GM18909 (cell line): ENCODE data around the gene REPS2.

Experiments
- ATAC-seq: cut with Tn5 transposase; IDR thresholded peaks from one replicate; pipeline ENCODE4 v1.9.1; 2021; ENCODE audit warnings: mild to moderate bottlenecking; ENCODE audit not compliant: unreplicated experiment, poor library complexity

Gene REPS2

GRCh38 chrX:16946361-16946964, at the start of gene REPS2:
Gene REPS2 (plus strand): TSS chrX:16946658. CDS start chrX:16946862, 204 bp downstream.
- ATAC-seq = peak; percentile 97

- no peak for ATAC-seq
Measured at GRCh38 chrX:16897445-16897844, 49.0 kb upstream of the REPS2 start.

GRCh38 chrX:16903274-16904022, 43.0 kb upstream of the REPS2 start:
- peak; percentile 56 for ATAC-seq

DNA sequence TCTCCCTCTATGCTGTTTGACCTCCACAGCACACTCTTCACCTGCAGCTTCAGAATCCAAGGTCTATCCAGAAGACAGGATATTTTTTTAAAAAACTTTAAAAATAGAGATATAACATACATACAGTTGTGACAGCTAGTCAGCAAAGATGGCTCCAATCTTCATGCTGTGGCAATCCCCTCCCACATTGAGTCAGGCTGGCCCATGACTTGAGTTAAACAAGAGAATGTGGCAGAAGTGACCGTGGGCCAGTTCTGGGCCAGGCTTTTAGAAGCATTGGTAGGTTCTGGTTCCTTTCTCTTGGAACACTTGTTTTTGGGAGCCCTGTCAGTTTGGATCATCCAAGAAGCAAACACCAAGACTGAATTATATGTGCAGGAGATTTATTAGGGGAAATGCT, 36.1 kb upstream of the REPS2 start:
- no peak for ATAC-seq

GRCh38 chrX:16914058-16914457, 32.4 kb upstream of the REPS2 start:
- ATAC-seq = no peak

GRCh38 chrX:16916561-16916960, 29.9 kb upstream of the REPS2 start:
- ATAC-seq = no peak

- no peak for ATAC-seq
Measured at GRCh38 chrX:16917120-16917519, 29.3 kb upstream of the REPS2 start.

DNA sequence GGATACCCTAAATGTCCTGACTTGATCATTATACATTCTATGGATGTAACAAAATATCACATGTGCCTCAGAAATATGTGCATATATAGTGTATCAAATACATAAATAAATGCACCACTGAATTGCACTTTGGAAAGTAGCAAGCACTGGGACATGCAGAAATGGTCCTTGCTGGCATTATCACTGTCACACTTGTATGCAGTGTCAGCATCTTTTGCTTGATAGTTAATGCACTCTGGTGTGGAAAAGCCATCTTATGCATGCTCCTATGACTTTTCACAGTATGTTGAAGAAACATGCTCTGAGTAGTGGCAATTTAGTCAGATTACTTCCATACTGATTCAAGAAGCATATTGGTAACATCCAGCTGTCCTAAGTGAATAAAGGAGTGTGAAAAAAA, 27.5 kb upstream of the REPS2 start:
- no peak for ATAC-seq

DNA sequence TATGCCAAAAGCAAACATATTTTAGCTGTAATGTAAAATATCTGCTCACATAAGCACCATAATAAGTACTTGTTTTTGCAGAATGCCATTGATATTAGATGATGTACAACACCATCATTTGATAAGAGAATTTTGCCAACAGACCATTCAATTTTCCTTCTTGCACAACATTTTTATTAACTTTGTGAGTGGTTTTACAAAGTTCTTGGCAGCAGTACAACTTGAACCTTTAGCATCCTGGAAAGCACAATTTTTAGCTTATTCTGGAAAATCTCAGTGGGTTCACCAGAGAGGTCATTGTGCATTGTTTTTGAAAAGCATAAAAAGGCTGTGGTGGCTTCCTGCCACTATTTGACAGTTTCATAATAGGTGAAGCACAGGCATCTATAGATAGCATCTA, 26.4 kb upstream of the REPS2 start:
- no peak for ATAC-seq

DNA sequence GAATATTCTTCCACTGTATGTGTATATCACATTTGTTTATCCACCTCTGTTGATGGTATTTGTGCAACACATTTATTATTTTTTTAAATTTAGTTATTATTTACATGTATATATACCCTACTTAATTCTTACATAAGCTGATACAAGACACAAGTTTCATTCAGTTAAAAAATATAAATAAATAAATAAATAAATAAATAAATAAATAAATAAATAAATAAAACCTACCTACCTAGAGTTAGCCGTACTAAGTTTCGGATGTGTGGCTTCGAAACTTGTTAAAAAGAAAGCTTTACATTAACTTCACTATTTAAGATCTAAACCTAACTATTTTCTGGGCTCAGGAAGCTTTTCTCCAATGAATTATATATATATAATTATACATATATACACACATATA, 23.3 kb upstream of the REPS2 start:
- ATAC-seq = no peak

DNA sequence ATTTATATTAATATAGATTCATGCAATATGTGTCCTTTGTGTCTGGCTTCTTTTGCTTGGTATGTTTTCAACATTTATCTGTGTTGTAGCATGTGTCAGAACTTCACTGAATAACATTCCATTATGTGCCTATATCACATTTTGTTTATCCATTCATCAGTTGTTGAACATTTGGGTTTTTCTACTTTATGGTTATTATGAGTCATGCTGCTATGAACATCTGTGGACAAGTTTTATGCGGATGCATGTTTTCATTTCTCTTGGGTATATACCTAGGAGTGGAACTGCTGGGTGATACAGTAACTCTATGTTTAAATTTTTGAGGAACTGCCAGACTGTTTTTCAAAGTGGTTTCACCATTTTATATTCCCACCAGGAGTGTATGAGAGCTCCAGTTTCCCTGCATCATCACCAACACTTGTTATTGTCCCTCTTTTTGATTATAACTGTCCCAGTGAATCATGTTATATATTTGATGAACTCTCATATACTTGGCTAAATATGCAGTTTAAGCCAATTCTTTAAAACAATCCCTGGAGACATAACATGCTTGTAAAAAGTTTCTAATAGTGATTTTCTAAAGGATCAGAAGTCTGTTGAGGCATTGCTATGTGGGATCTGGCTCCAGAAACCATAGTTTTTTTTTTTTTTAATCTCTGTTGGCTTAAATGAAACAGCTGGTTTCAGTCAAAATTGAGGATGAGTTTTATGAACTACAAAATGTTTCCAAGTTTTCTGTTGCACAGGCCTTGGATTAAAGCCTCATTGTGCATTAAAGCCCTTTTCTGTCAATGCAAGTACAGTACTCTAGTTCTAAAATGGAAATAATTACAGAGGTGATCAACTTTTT, 21.6 kb upstream of the REPS2 start:
- no peak for ATAC-seq

DNA sequence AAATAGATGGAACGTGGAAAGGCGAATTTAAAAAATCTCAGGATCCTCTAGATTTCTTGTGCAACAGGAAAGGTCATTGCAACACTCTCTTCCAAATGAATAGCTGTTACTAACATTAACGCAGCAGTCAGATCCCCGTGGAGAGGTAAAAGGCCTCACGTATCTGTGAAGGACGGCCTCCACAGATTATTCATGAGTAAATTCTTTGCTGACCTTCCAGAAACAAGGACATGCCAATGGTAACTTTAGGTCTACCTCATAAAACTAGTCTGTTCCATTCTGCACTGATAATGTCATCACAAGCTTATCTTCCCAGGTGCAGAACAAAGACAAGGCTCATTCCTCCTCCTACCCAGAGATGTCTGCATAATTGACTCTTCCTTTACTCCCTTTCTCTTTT, 16.1 kb upstream of the REPS2 start:
- ATAC-seq = no peak

- no peak for ATAC-seq
Measured at GRCh38 chrX:16931371-16931770, 15.1 kb upstream of the REPS2 start.

DNA sequence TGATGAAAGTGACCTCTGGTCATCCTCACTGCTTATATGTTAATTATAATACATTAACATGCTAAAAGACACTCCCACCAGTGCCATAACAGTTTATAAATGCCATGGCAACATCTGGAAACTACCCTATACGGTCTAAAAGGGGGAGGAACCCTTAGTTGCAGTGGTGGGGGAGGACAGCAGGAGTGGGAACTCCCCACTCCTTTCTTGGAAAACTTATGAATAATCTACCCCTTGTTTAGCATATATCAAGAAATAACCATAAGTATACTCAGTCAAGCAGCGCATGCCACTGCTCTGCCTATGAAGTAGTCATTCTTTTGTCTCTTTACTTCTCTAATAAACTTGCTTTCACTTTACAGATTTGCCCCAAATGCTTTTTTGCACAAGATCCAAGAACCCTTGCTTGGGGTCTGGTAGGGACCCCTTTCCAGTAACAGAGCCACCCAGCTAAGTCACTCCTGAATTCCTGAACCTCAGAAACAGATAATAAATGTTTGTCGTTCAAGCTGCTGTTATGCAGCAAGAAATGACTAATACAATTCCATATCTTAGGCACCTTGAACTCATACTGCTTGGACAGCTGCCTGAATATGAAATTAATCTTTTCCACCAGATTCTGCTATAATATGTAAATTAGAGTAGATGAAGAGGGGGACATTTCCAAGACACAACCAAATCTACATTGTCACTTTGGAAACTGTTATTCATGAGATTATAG, 14.4 kb upstream of the REPS2 start:
- no peak for ATAC-seq

DNA sequence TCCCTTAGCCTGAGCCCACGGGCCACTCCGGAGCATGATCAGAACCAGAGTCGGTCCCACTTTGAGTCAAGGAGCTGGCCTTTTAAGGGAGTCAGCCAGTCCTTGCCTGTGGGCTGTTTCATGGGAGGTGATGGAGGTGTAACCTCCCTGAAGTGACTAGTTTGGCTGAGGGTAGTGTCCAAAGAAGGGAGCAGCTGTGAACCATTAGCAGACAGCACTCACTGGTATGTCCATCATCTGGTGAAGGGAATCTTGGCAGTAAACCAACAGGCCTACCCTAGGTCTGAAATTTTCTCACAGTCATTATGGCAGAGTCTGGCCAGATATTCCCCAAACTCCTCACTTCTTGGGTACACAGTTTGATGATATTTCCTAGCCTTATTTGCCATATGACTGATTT, 12.3 kb upstream of the REPS2 start:
- no peak for ATAC-seq

DNA sequence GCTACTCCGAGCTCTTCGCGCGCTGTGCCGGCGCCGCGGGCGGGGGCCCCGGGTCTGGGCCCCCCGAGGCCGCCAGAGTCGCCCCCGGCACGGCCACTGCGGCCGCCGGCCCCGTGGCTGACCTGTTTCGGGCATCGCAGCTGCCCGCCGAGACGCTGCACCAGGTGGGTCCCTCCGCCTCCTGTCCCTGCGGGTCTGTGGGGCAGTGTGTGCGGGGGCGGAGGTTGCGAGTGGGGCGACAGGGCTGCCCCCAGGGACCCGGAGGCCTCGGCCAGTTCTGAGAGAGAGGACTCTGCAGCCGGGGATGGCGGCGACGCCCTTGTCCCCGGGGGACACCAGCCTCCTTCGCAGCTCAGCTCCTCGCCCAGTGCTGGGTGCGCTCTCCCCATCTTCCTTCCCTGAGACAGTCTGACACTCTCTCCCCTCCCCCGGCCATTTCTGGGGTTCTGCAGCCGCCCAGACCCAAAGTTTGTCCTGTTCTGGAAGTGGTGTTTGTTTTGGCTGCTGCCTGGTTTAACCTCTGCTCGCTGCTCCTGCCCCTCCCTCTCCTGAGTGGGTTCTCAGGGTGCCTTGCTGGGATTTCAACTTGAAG, 609 bp downstream of the REPS2 start:
- ATAC-seq = peak; percentile 20

DNA sequence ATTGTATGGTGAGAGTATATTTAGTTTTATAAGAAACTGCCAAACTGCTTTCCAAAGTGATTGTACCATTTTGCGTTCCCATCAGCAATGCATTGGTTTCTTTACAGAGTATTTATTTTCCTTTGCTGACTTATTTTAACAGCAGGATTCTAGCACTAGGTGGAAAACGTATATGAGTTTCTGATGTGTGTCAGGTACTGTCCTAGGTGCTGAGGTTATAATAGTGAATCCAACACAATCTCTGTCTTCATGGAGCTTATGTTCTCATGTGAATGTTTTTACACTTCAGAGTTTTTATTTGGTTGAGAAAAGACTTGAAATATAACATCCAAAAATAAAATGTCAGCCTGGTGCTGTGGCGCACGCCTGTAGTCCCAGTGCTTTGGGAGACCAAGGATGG, 4.0 kb downstream of the REPS2 start:
- ATAC-seq = no peak

GRCh38 chrX:16953606-16954211, 7.3 kb downstream of the REPS2 start:
- ATAC-seq = no peak

DNA sequence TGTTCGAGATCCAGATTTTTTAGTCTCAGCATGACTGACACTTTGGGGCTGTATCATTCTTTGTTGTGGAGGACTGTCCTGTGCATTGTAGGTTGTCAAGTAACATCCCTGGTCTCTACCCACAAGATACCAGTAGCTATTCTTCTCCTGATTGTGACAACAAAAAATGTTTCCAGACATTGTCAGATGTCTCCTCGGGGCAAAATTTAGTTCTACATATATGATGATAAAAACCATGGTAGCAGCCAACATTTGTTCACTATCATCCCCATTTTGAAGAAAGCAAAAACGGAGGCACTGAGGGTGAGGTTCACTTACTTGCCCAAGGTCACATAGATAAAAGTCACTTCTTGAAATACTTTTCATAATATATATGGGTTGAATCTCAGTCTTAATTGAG, 11.3 kb downstream of the REPS2 start:
- no peak for ATAC-seq

GRCh38 chrX:16958356-16958755, 11.9 kb downstream of the REPS2 start:
- no peak for ATAC-seq
